Measurements from ENCODE around the gene PLEKHF1. TPM values are rescaled to one million over a fixed set of nuclear protein-coding genes. Genes with fewer than 3 reads are reported as not detected.

The PLEKHF1 gene
- total RNA-seq, 1 experiment from 2014 or later: 10.7 TPM

DNA sequence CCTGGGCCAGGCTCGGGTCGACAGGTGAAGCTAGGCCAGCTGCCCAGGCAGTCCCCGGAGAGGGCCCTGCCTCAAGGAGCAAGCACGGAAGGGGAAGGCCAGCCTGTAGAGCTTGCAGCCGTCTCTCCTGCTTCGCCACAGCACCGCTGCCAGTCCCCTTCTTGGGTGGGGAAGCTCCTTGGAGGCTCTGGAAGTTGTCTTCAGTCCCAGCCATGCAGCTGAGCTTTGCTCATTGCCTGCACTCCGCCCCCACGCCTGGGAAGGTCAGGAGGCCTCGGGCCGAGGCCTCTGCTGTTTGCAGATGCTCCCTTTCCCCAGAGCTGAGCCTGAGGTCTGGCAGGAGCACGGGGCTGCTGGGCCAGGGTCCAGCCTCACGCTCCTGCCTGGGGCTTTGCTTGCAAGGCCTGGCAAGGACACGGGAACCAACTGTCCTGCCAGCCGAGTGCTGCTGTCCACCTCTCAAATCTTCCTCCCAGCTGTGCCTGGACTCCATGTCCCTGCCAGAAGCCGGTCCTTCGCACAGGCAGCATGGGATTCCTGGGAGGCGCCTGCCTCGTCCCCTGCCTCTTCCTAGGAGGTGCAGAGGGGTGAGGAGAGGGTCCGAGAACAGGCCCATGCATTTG, 13.3 kb downstream of the PLEKHF1 start:
- no peak for DNase-seq (ENCODE audit: low read depth)

DNA sequence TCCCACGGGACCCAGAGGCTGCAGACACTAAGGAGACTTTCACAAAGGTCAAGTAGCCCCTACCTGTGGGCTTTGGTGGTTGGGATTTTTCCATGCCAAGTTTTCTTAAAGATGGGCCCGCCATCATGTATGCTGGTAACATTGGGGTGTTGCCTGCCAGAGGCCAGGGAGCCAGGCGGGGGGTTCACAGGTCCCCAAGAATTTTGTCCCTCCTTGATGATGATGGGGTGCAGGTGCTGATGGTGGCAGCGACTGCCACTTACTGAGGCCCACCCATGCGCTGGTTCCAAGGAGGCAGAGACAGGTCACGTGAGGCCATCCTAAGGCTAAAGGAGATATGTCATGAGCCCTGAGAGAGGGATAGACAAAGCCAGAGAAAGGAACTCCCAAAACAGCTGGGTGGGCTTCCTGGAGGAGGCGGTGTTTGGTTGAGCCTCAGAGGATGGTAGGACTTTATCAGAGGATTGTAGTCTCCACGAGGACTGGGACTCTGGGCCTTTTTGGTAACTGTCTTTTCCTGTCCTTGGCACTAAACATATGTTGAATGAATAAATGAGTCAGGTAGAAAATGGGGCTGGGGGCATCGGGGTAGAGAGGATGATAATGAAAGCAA, 14.4 kb downstream of the PLEKHF1 start:
- DNase-seq (ENCODE audit: low read depth): no peak

DNA sequence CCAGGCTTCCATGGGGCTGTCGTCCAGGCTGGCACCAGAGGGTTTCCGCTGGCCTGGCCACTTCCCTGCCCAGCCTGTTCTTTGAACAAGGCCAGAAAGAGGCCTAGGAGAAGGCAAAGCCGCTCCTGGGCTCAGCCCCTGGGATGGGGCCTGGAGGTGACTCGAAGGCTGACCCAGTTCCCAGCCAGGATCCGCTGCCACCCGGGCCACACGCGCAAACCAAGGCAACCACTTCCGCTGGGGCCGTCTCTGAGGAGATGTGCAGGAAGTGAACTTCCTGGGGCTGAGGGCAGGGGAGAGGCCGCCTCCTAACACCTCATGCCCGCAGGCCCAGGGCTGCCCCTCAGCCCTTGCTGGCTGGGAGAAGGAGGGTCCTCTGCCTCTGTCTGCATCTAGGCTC, 15.2 kb downstream of the PLEKHF1 start:
- peak; percentile 31 for DNase-seq (ENCODE audit: low read depth)

DNA sequence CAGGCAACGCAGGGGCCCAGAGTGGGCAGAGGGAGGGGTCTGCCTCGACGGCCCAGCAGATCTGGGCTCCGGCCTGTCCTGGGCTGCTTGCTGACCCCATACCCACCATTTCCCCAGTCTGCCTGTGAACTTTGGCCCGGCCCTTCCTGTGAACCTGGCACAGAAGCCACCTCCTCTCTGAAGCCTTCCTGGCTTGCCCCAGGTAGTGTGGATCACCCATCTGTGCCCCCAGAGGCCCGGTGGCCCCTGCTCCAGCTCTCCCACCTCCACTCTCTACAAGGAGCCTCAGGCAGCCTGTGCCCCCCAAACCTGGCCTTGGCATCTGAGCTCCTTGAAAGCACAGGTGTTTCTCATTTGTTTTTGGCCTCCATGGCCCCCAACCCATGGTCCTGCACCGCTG, 15.7 kb downstream of the PLEKHF1 start:
- DNase-seq (ENCODE audit: low read depth): no peak

DNA sequence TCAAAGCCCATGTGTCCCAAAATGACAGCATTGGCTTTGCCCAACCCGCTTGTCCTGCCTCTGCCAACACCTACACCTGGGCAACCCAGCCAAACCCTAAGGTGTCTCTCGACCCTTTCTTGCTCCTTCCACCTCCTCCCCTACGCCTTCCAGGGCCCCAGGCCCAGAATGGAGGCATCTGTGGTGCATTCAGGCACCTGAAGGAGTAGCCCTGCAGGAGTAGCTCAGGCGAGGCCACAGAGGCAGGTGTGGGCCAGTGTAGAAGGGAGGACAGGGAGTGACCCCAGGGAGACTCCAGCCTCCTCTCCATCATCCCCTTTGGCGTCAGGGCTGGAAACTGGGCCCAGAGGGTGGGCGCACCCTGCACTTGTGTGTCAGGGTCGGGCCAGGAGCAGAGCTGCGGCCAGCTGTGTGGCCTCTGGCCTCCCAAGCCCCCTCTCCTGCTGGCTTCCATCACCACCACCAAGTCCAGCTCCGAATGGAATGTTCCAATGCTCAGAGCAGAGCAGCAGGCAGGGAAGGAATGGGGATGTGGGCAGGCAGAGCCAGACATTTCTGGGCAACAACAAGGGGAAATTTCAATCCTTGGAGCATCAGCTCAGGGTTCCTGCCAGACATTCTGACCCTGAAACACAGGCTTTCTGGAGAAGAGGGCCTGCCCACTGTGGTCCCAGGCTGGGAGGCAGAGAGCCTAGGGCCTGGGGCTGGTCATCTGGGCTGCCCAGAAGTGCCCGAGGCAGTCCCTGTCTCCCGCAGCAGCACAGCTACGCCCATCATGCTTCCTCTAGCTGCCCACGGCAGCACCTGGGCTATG, 16.4 kb downstream of the PLEKHF1 start:
- no peak for DNase-seq (ENCODE audit: low read depth)

DNA sequence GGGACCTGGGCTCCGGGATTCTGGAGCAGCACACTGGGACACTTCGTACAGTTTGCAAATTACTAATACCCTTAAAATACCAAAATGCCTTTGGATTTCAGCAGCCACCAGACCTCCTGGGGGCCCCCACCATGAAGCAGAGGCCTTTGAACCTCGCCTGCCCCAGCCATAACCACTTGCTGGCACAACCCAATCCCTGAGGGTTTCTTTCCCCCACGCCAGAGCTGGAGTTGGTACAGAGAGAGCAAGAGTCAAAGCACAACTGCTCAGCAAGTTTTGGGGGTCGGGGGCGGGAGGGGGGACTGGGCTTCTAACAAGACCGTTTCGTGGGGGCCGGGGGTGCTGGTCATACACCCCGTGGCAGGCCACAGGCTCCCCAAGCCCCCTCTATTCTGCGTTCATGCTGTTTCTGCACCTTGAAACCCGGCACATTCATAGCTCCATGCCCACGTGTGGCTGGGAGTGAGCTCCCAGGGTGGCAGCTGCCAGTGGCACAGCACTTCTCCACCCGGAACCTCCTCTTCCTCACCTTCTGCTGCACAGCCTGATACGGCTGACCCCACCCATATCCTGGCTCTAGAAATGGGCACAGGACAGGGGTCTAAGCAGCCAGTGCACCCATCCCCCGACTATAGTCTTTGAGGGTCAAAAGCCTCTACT, 17.1 kb downstream of the PLEKHF1 start:
- no peak for DNase-seq (ENCODE audit: low read depth)

DNA sequence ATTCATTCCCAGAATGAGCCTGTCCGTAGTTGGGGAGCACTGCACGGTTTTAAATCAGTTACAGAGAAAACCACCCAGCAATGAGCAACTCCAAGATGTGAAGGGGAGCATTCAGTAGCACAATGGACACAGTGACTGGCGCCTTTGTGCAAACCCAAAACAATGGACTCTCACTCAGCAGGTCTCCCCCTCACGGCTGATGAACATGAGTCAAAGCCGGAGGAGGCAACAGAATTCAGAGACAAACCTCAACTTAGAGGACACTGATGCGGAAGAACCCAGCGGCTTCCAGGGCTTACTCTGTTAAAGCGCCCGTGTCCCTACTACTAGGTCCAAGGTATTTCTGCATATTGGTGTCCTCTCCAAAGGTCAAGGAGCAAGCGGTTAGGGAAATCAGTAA, 17.7 kb downstream of the PLEKHF1 start:
- DNase-seq (ENCODE audit: low read depth): peak; percentile 67

DNA sequence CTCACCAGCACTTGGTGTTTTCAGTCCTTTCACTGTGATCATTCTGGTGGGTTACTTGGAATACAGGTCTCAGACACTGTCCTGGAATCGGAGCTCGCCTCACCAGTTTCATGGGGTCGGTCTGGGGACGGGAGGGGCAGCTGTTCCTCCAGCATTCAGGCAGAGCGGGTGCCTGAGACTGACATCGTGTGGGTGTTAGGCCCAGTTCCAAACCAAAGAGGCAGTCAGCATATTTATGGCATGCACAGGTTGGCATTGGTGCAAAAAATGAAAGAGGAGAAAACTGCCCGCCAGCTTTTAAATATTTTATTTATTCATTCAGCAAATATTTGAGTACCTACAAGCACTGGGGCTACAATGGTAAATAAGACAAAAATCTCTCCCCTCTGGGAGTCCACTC, 20.1 kb downstream of the PLEKHF1 start:
- peak; percentile 51 for DNase-seq (ENCODE audit: low read depth)

DNA sequence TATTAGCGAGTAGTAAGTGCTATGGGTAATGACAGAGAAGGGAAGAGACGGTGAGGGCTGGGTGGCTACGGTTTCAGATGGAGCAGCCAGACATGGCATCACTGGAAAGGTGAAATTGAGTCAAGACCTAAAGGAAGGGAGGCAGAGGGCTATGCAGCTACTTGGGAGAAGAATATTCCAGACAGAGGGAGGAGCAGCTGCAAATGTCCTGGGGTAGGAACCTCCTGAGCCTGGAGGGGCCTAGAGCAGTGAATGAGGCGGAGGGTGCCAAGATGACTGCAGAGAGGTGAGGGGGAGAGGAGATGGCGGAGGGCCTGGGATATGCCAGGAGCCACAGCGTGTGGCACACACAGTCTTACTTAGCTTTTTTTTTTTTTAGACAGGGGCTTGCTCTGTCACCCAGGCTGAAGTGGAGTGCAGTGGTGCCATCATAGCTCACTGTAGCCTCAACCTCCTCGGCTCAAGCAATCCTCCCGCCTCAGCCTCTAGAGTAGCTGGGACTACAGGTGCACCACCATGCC, 21.1 kb downstream of the PLEKHF1 start:
- DNase-seq (ENCODE audit: low read depth): no peak

DNA sequence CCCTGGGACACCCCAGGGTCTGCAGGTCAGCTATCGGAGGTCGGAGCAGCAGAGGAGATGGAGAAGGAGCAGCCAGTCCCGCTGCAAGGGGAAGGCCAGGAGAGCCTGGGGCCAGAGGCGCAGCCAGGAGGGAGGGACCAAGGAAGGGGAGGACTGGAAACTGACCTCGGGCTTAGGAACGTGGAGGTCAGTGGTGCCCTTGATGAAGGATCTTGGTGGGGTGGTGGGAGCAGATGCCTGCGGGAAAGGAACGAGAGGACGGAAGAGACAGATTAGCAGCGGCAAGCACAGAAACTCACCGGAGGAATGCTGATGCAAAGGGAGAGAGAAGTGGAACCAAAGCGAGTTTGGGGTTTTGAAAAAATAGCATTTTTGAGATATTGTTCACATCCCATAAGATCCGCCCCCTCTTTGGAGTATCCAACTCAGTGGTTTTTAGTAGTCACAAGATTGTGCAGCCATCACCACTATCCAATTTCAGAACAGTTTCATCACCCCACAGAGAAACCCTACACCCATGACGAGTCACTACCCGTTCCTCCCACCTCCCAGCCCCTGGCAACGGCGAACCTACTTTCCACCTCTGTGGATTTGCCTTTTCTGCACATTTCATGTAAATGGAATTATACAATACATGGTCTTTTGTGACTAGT, 22.1 kb downstream of the PLEKHF1 start:
- DNase-seq (ENCODE audit: low read depth): peak; percentile 88

DNA sequence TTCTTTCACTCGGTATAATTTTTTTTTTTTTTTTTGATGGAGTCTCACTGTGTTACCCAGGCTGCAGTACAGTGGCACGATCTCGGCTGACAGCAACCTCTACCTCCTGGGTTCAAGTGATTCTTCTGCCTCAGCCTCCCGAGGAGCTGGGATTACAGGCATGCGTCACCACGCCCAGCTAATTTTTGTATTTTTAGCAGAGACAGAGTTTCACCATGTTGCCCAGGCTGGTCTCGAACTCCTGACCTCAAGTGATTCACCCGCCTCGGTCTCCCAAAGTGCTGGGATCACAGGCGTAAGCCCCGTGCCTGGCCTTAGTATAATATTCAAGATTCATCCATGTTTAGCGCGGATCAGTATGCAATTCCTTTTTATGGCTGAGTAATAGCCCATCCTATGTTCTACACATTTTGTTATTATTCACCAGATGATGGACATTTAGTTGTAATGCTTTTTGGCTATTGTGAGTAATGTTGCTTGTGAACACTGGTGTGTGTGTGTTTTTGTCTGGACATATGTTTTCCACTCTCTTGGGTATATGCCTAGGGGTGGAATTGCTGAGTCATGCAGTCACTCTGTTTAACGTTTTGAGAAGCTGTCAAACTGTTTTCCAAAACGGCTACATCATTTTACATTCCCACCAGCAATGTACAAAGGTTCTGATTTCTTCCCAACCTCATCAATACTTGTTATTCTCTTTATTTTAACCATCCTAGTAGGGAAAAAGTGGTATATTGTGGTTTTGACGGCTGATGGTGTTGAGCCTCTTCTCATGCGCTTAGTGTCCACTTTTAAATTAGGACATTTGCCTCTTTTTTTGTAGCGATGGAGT, 22.9 kb downstream of the PLEKHF1 start:
- peak; percentile 60 for DNase-seq (ENCODE audit: low read depth)

DNA sequence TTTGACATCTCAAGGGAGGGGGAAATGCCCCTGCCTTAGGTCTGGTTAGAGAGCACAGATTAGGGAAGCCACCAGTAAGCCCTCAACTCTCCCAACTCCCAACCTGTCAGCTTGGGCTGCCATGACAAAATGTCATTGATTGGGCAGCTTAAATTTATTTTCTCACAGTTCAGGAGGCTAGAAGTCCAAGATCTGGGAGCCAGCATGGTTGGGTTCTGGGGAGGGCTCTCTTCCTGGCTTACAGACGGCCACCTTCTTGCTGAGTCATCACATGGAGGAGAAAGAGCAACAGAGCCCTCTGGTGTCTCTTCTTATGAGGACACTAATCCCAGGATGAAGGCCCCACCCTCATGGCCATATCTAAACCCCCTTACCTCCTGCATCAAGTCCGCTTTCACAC, 25.6 kb downstream of the PLEKHF1 start:
- DNase-seq (ENCODE audit: low read depth): peak; percentile 67

DNA sequence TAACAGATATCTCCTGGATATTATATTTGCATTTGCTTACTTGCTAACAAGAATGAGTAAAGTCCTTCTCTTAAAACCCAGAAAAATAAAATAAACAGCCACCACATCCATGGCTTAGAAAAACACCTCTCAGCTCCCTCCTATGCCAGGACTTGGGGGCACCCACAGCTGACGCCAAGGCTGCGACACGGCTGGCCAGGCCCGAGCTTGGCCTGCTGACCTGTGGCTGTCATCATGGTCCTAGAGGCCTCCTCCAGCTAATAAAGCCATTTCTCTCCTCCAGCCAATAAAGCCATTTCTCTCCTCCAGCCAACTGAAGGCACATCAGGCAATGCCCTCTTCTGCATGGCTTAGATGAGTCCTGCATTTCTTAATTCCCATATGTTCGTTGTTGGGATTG, 28.9 kb downstream of the PLEKHF1 start:
- DNase-seq (ENCODE audit: low read depth): no peak

DNA sequence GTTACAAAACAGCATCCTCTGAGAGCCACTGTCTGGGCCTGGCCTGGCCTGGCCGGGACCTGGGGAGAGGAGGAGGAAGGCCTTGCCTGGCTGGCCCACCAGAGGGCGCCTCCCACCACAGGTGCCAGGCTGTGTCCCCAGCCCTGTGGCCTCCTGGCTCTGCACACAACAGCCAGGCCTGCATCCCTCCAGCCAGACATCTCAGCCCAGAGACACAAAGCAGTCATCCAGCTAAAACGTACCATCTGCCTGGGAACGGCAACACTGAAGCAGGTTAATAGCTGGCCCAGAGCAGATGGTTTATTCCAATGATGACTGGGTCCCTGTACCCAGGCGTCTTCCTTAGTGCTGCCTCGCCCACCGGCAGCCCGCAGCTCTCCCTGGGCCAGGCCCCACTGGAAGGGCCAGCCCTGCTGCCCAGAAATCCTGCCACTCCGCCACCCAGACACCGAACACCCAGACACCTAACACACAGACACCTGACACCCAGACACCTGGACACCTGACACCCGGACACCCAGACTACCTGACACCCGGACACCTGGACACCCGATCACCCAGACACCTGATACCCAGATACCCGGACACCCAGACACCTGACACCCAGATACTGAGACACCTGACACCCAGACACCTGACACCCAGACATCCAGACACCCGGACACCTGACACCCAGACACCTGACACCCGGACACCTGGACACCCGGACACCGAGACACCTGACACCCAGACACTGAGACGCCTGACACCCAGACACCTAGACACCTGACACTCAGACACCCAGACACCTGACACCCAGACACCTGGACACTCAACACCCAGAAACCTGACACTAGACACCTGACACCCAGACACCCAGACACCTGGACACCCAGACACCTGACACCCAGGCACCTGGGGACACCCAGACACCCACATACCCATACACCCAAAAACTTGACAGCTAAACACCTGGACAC, 29.7 kb downstream of the PLEKHF1 start:
- peak; percentile 58 for DNase-seq (ENCODE audit: low read depth)

DNA sequence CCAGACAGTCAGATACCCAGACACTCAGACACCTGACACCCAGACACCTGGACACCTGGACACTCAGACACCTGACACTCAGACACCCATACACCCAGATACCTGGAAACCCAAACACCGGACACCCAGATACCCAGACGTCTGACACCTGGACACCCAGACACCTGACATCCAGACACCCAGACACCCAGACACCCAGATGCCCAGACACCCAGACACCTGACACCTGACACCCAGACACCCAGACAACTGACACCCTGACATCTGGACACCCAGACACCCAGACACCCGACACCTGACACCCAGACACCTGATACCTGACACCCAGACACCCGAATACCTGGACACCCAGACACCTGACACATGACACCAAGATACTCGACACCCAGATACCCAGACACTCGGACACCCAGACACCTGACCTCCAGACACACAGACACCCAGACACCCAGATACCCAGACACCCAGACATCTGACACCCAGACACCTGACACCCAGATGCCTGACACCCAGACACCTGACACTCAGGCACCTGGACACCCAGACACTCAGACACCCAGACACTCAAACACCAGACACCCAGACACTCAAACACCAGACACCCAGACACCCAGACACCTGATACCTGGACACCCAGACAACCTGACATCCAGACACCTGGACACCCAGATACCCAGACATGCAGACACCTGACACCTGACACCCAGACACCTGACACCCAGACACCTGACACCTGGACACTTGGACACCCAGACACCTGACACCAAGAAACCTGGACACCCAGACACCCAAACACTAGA, 30.7 kb downstream of the PLEKHF1 start:
- no peak for DNase-seq (ENCODE audit: low read depth)

DNA sequence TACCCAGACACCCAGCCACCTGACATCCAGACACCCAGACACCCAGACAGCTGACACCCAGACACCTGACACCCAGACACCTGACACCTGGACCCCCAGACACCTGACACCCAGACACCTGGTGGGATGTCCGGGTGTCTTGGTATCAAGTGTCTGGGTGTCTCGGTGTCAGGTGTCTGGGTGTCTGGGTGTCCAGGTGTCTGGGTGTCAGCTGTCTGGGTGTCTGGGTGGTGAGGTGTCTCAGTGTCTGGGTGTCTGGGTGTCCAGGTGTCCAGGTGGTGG, 31.2 kb downstream of the PLEKHF1 start:
- no peak for DNase-seq (ENCODE audit: low read depth)

DNA sequence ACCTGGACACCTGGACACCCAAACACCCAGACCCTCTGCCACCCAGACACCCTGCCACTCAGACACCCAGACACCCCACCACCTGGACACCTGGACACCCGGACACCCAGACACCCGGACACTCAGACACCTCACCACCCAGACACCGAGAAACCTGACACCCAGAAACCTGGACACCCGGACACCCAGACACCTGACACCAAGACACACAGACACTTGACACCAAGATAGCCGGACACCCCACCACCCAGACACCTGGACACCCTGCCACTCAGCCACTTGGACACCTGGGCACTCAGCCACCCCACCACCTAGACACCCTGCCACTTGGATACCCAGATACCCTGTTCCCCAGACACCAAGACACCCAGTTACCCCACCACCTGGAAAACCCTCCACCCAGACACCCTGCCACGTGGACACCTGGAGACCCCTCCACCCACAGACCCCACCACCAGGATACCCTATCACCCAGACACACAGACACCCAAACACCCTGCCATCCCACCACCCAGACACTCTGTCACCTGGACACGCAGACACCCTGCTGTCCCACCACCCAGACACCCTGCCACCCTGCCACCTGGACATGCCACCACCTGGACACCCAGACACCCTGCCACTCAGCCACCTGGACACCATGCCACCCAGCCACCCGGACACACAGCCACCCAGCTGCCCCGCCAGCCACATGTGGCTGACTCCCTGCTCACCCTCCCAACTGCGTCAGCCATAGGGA, 32.4 kb downstream of the PLEKHF1 start:
- DNase-seq (ENCODE audit: low read depth): no peak

DNA sequence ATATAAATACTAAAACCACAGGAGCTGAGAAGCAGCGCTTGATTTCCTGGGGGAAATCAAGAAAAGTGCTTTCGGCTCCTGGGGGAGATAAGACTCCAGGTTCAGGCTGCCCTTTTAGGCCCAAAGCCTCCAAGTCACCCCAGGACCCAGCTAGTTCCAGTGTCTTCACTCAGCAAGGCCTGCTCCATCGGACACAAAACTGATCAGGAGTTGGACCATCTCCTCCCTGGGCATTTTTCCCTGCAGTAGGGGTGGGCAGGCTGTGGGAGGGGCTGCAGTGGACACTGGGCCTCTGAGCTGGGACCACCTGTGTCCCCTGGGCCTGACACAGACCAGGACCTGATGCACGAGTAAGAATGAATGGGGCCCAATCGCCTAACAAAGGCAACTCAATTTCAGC, 34.6 kb downstream of the PLEKHF1 start:
- DNase-seq (ENCODE audit: low read depth): no peak
